ENCODE results near the gene GSE1.

Gene GSE1

GRCh38 chr16:85643631-85644030, 30.5 kb downstream of the GSE1 start:
- Histone ChIP-seq H3K9me3 (ENCODE audit: control insufficient read depth, insufficient read depth, low read length) (no peaks in the 10 kb centered on the region), H3K27me3 (ENCODE audit: control insufficient read depth, insufficient read depth, low read length) (no peaks in the 10 kb centered on the region), H3K4me3 (ENCODE audit: low read length) (no peak overlapping the region), H3K36me3 (ENCODE audit: control insufficient read depth, insufficient read depth, low read length) (peaks cover 9% of the 10 kb centered on the region; the same call in 1 of the 2 replicates), H3K4me1 (ENCODE audit: control insufficient read depth, insufficient read depth, low read length) (peaks cover 2% of the 10 kb centered on the region; the same call in 1 of the 2 replicates), H3K27ac (ENCODE audit: low read length) (no peak overlapping the region)
- WGBS (ENCODE audit: insufficient coverage, insufficient read length) = no CpG with 5 or more reads among the region's 8 CpGs
- DNase-seq (ENCODE audit: low read depth, low spot score) = no peak

GRCh38 chr16:85644093-85644712, 31.1 kb downstream of the GSE1 start:
- DNase-seq (ENCODE audit: low read depth, low spot score) = no peak
- Histone ChIP-seq H3K9me3 (ENCODE audit: control insufficient read depth, insufficient read depth, low read length) (no peaks in the 10 kb centered on the region), H3K4me1 (ENCODE audit: control insufficient read depth, insufficient read depth, low read length) (peaks cover 2% of the 10 kb centered on the region; the same call in 1 of the 2 replicates), H3K27me3 (ENCODE audit: control insufficient read depth, insufficient read depth, low read length) (no peaks in the 10 kb centered on the region), H3K4me3 (ENCODE audit: low read length) (no peak overlapping the region), H3K36me3 (ENCODE audit: control insufficient read depth, insufficient read depth, low read length) (peaks cover 11% of the 10 kb centered on the region; the same call in 1 of the 2 replicates), H3K27ac (ENCODE audit: low read length) (no peak overlapping the region)
- no CpG with 5 or more reads among the region's 21 CpGs for WGBS (ENCODE audit: insufficient coverage, insufficient read length)

GRCh38 chr16:85645021-85645589, 32.0 kb downstream of the GSE1 start:
- WGBS (ENCODE audit: insufficient coverage, insufficient read length) = no CpG with 5 or more reads among the region's 19 CpGs
- Histone ChIP-seq H3K4me1 (ENCODE audit: control insufficient read depth, insufficient read depth, low read length) (no peaks in the 10 kb centered on the region; the same call in 1 of the 2 replicates), H3K27ac (ENCODE audit: low read length) (no peak overlapping the region), H3K36me3 (ENCODE audit: control insufficient read depth, insufficient read depth, low read length) (peaks cover 13% of the 10 kb centered on the region; the same call in 1 of the 2 replicates), H3K4me3 (ENCODE audit: low read length) (no peak overlapping the region), H3K9me3 (ENCODE audit: control insufficient read depth, insufficient read depth, low read length) (no peaks in the 10 kb centered on the region), H3K27me3 (ENCODE audit: control insufficient read depth, insufficient read depth, low read length) (no peaks in the 10 kb centered on the region)
- no peak for DNase-seq (ENCODE audit: low read depth, low spot score)

GRCh38 chr16:85646358-85646907, 33.3 kb downstream of the GSE1 start:
- WGBS (ENCODE audit: insufficient coverage, insufficient read length) = no CpG with 5 or more reads among the region's 17 CpGs
- Histone ChIP-seq H3K27me3 (ENCODE audit: control insufficient read depth, insufficient read depth, low read length) (no peaks in the 10 kb centered on the region), H3K4me3 (ENCODE audit: low read length) (no peak overlapping the region), H3K4me1 (ENCODE audit: control insufficient read depth, insufficient read depth, low read length) (peaks cover 1% of the 10 kb centered on the region; the same call in 1 of the 2 replicates), H3K27ac (ENCODE audit: low read length) (no peak overlapping the region), H3K9me3 (ENCODE audit: control insufficient read depth, insufficient read depth, low read length) (no peaks in the 10 kb centered on the region), H3K36me3 (ENCODE audit: control insufficient read depth, insufficient read depth, low read length) (peaks cover 13% of the 10 kb centered on the region; the same call in 1 of the 2 replicates)
- no peak for DNase-seq (ENCODE audit: low read depth, low spot score)

- no peak overlapping the region for H3K27ac ChIP-seq (ENCODE audit: low read length)
- no peaks in the 10 kb centered on the region for H3K27me3 ChIP-seq (ENCODE audit: control insufficient read depth, insufficient read depth, low read length)
- H3K9me3 ChIP-seq (ENCODE audit: control insufficient read depth, insufficient read depth, low read length) = no peaks in the 10 kb centered on the region
- peaks cover 13% of the 10 kb centered on the region; the same call in 1 of the 2 replicates for H3K36me3 ChIP-seq (ENCODE audit: control insufficient read depth, insufficient read depth, low read length)
- no CpG with 5 or more reads among the region's 15 CpGs for WGBS (ENCODE audit: insufficient coverage, insufficient read length)
- no peak for DNase-seq (ENCODE audit: low read depth, low spot score)
- H3K4me3 ChIP-seq (ENCODE audit: low read length) = no peak overlapping the region
- peaks cover 1% of the 10 kb centered on the region; the same call in 1 of the 2 replicates for H3K4me1 ChIP-seq (ENCODE audit: control insufficient read depth, insufficient read depth, low read length)
These were observed 33.9 kb downstream of the GSE1 start for GRCh38 chr16:85646976-85647375.

GRCh38 chr16:85648070-85648714, 35.1 kb downstream of the GSE1 start:
- Histone ChIP-seq H3K27me3 (ENCODE audit: control insufficient read depth, insufficient read depth, low read length) (no peaks in the 10 kb centered on the region), H3K4me3 (ENCODE audit: low read length) (no peak overlapping the region), H3K27ac (ENCODE audit: low read length) (no peak overlapping the region), H3K4me1 (ENCODE audit: control insufficient read depth, insufficient read depth, low read length) (peaks cover 3% of the 10 kb centered on the region; the same call in 1 of the 2 replicates), H3K9me3 (ENCODE audit: control insufficient read depth, insufficient read depth, low read length) (no peaks in the 10 kb centered on the region), H3K36me3 (ENCODE audit: control insufficient read depth, insufficient read depth, low read length) (peaks cover 13% of the 10 kb centered on the region; the same call in 1 of the 2 replicates)
- no CpG with 5 or more reads among the region's 26 CpGs for WGBS (ENCODE audit: insufficient coverage, insufficient read length)
- no peak for DNase-seq (ENCODE audit: low read depth, low spot score)

- no peak overlapping the region for H3K4me3 ChIP-seq (ENCODE audit: low read length)
- H3K9me3 ChIP-seq (ENCODE audit: control insufficient read depth, insufficient read depth, low read length) = no peaks in the 10 kb centered on the region
- DNase-seq (ENCODE audit: low read depth, low spot score) = no peak
- H3K36me3 ChIP-seq (ENCODE audit: control insufficient read depth, insufficient read depth, low read length) = peaks cover 16% of the 10 kb centered on the region; the same call in 1 of the 2 replicates
- WGBS (ENCODE audit: insufficient coverage, insufficient read length) = no CpG with 5 or more reads among the region's 14 CpGs
- H3K27ac ChIP-seq (ENCODE audit: low read length) = no peak overlapping the region
- no peaks in the 10 kb centered on the region for H3K27me3 ChIP-seq (ENCODE audit: control insufficient read depth, insufficient read depth, low read length)
- H3K4me1 ChIP-seq (ENCODE audit: control insufficient read depth, insufficient read depth, low read length) = peaks cover 3% of the 10 kb centered on the region; the same call in 1 of the 2 replicates
These were observed 35.7 kb downstream of the GSE1 start for GRCh38 chr16:85648805-85649204.

GRCh38 chr16:85649411-85650134, 36.5 kb downstream of the GSE1 start:
- H3K4me3 ChIP-seq (ENCODE audit: low read length) = no peak overlapping the region
- H3K27me3 ChIP-seq (ENCODE audit: control insufficient read depth, insufficient read depth, low read length) = no peaks in the 10 kb centered on the region
- DNase-seq (ENCODE audit: low read depth, low spot score) = no peak
- H3K9me3 ChIP-seq (ENCODE audit: control insufficient read depth, insufficient read depth, low read length) = no peaks in the 10 kb centered on the region
- H3K27ac ChIP-seq (ENCODE audit: low read length) = no peak overlapping the region
- peaks cover 22% of the 10 kb centered on the region for H3K36me3 ChIP-seq (ENCODE audit: control insufficient read depth, insufficient read depth, low read length)
- peaks cover 3% of the 10 kb centered on the region; the same call in 1 of the 2 replicates for H3K4me1 ChIP-seq (ENCODE audit: control insufficient read depth, insufficient read depth, low read length)
- WGBS (ENCODE audit: insufficient coverage, insufficient read length) = no CpG with 5 or more reads among the region's 16 CpGs

- no peak for DNase-seq (ENCODE audit: low read depth, low spot score)
- Histone ChIP-seq H3K9me3 (ENCODE audit: control insufficient read depth, insufficient read depth, low read length) (no peaks in the 10 kb centered on the region), H3K4me3 (ENCODE audit: low read length) (no peak overlapping the region), H3K27ac (ENCODE audit: low read length) (no peak overlapping the region), H3K36me3 (ENCODE audit: control insufficient read depth, insufficient read depth, low read length) (peaks cover 30% of the 10 kb centered on the region), H3K4me1 (ENCODE audit: control insufficient read depth, insufficient read depth, low read length) (peaks cover 3% of the 10 kb centered on the region; the same call in 1 of the 2 replicates), H3K27me3 (ENCODE audit: control insufficient read depth, insufficient read depth, low read length) (no peaks in the 10 kb centered on the region)
- no CpG with 5 or more reads among the region's 39 CpGs for WGBS (ENCODE audit: insufficient coverage, insufficient read length)
These were observed 37.2 kb downstream of the GSE1 start for GRCh38 chr16:85650135-85650843.
